SIG-M5 (cell line): ENCODE measurements around the gene CALHM1.
"Not testable (repeated sequence)": the region's sequence is repeated elsewhere in the genome, so short reads cannot be mapped to it uniquely, and the experiment has no call there.

Experiments
- DNase-seq: peaks from one replicate; lab custom pipeline; 2025; lab: John Stamatoyannopoulos, UW

Gene CALHM1

GRCh38 chr10:103486635-103487409, 28.1 kb upstream of the CALHM1 start:
- DNase-seq: not testable (repeated sequence)

DNA sequence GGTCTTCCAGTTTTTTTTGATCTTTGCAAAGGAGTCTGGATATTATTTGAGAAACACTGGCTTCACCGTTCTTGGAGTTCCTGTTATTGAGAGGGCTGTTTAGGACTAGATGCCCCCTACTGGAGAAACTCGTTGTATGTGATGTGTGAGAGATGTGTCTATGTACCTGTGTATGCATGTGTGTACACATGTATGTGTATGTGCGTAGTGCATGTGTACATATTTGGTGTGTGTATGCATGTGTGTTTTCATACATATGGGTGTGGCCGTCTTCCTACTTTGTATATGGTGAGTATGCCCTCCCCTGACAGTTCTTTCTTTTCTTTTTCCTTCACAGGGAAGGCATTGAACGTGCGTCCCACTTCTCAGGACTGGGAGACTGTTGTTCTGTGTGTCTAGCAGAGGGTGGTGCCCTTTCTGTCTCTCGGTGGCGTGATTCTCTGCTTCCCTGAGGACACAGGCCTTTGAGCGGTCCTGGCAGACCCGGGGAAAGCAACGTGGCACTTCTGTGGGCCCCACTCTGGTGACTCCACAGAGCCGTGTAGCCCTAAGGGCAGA, 23.4 kb upstream of the CALHM1 start:
- peak; percentile 17 for DNase-seq

DNA sequence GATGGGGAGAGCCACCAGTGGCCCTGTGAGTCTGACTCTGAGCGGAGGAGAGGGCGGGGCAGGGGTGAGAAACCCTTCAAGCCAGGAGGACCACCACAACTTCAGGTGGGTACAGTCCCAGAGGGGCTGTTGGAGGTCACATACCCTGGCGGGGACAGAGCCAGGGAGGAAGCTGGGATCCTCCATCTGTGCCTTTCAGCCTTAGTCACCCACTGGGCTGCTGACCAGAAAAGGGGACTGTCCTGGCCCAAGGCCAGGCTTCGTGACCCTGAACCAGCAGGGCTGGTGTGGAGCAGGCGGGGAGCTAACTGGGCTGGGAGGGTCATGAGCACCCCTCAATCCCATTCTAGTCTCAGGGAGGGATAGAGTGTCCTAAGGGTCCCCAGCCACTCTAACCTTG, 21.8 kb upstream of the CALHM1 start:
- no peak for DNase-seq

GRCh38 chr10:103479135-103479534, 20.4 kb upstream of the CALHM1 start, which contains the start of gene CALHM3:
CALHM3 (minus strand) TSS chr10:103479240; CDS start chr10:103479032, 208 bp downstream.
- DNase-seq: no peak

GRCh38 chr10:103478671-103479070, 20.0 kb upstream of the CALHM1 start:
- no peak for DNase-seq

- DNase-seq: no peak
Observed at GRCh38 chr10:103476046-103476768, 17.5 kb upstream of the CALHM1 start.

DNA sequence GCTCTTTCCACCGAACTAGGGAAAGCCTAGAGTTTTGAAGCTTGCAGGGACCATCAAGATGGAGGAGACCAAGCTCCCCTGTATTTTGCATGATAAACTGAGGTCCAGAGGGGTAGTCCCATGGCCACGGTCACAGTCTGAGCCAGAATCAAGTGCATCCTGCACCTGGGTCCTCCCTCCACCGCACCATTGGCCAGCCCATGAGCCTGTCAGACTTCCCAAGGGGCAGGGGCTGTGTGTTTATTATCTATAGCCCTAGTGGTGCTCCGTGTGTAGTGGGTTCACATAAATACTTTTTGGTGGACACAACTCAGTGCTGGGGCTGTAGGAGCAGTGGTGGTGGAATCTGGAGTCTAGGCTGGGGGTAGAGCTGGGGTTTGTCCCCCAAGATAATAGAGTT, 16.7 kb upstream of the CALHM1 start:
- DNase-seq: no peak

DNA sequence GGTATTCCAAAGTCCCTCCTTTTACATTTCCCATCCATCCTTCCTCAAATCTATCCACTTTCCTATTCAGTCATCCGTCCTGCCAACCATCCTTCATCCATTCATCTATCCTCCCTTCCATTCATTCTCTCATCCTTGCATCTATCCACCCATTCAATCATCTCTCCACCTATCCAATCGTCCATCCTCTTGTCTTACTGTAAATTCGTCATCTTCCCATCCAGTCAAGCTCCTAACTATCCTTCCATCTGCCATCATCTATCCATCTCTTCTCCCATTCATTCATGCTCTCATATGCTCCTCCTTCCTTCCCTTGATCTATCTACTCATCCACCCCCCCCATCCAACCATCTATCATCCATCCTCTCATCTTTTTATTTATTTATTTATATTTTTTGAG, 15.4 kb upstream of the CALHM1 start:
- no peak for DNase-seq

DNA sequence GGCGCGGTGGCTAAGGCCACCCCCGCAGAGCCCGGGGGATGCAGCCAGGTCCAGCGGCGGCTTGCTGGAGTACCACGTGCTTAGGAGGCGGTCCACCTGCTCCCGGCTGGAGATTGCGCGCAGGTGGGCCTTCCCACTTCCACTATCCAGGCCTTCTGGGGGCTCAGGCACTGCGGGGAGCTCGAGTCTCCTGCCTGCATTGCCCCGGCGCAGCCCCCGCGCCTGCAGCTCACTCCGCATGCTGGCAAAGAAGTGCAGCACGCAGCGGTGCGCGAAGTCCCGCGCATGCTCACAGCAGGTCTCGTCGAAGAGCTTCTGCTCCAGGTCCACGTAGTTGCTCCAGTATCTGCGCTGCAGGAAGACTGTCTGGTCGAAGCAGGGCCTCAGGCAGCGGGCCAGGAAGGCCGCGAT, 14.6 kb upstream of the CALHM1 start:
- DNase-seq: no peak

GRCh38 chr10:103472005-103472404, 13.3 kb upstream of the CALHM1 start:
- DNase-seq: no peak

DNA sequence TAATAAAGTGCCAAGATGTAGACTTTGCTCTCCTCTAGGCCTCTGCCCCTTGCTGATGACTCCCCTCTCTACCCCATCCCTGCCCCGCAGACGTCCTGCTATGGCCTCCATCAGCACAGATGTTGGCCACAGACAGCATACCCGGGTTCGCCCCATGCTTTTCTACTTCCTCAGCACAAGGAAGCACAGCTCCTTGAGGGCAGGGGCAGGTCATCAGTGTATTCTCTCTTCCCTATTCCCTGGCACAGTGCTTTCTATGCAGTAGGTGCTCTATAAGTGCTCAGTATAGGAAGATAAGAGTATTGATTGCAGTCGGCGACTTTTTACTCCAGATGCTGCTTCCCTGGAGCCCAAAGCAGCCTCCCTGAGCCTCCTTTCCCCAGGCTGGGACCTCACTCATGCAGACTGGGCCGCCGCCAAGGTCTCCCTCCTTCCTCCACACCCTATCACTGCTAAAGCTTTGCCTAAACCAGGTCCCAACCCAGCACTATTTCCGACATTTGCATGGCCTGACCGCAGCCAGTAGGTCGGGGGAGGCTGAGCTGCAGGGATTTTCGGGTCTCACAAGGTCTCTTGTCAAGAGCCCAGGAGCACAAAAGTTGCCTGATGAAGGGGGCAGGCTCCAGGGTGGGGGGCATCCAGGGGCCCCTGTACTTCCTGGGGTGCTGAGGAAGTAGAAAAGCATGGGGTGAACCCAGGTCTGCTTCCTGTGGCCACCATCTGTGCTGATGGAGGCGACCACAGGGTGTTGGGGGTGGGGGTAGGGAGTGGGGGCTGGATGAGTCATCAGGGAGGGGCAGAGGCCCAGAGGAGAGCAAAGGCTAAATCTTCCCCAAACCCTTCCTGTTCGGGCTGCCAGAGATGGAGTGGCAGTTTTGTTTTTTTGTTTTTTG, 12.3 kb upstream of the CALHM1 start:
- DNase-seq: peak; percentile 13

GRCh38 chr10:103469201-103469600, 10.5 kb upstream of the CALHM1 start:
- no peak for DNase-seq

DNA sequence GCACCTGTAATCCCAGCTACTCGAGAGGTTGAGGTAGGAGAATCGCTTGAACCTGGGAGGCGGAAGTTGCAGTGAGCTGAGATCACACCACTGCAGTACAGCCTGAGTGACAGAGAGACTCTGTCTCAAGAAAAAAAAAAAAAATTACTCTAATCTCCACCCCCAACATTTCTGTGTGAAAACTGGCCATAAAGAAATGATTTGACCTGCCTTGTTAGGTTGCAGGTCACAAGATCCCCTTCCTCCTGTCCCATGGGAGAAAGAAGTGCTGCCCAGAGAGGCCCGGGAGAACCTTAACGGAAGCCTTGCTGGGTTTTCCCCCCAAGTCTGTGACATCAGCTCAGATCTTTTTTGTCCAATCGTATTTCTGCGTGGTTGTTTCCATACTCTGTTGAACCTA, 8.7 kb upstream of the CALHM1 start:
- DNase-seq: no peak

- DNase-seq: no peak
Observed at GRCh38 chr10:103466734-103467133, 8.0 kb upstream of the CALHM1 start.

- DNase-seq: no peak
Observed at GRCh38 chr10:103465411-103466179, 6.9 kb upstream of the CALHM1 start.

GRCh38 chr10:103463499-103463898, 4.8 kb upstream of the CALHM1 start:
- DNase-seq: no peak

DNA sequence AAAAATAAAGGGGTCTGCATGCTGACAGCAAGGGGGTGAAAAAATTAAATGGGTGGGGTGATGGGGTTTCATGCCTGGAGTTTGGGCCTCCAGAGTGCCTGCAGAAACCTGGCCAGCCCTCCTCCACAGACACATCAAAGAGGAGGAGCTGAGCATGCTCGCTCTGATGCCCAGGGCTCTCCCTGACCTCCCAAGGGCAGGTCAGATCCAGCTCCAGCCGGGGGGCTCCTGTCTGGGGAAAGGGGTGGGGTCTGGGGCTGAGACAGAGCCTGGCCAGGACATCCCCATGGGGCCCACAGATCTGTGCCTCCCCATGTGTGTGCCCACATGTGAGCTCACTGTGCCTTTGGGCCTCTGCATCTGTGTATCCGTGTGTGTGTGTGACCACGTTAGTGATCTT, 915 bp upstream of the CALHM1 start:
- no peak for DNase-seq

DNA sequence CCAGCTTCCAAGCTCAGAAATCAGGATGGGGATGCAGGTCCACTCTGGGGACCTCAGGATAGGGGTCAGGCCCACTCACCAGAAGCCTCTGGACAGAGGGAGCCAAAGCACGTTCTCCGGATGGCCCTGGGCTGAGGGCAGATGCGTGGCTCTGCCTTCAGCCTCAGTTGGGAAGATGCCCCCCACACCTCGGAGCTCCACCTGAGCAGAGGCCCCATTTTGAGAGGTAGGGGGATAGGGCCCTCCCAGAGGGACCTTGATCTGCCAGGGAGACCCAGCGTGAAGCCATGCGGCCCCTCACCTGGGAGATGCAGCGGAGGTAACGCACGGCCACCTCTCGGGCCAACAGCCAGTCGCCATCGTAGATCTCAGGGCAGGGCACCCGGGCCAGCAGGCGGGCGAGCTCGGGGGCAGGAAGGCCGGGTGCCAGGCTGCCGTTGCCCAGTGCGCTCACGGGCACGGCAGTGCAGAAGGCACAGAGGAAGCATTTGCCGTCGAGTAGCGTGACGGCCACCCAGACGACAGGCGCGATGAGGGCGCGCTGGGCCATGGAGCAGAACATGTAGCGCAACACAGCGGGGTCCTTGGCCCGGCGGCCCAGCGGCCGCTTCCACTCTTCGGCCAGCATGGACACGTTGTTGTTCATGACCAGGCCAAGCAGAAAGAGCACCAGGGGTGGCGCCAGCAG, 660 bp downstream of the CALHM1 start:
- no peak for DNase-seq

- DNase-seq: no peak
Observed at GRCh38 chr10:103457176-103457712, 1.5 kb downstream of the CALHM1 start.

GRCh38 chr10:103456074-103456660, 2.5 kb downstream of the CALHM1 start:
- no peak for DNase-seq
